Activated gamma-delta T cell (primary cell): Measurements from ENCODE around the gene RGL3.
"Not testable (repeated sequence)": the region's sequence is repeated elsewhere in the genome, so short reads cannot be mapped to it uniquely, and the experiment has no call there.

Experiments
- DNase-seq: peaks from one replicate; lab custom pipeline; 2025; lab: John Stamatoyannopoulos, UW
- total RNA-seq, 2 donors: gene quantifications; one replicate each; lab custom pipeline; 2026; lab: John Stamatoyannopoulos, UW

Gene RGL3
- total RNA-seq, result 0 to 0.09 reads per million in 2 donors

DNA sequence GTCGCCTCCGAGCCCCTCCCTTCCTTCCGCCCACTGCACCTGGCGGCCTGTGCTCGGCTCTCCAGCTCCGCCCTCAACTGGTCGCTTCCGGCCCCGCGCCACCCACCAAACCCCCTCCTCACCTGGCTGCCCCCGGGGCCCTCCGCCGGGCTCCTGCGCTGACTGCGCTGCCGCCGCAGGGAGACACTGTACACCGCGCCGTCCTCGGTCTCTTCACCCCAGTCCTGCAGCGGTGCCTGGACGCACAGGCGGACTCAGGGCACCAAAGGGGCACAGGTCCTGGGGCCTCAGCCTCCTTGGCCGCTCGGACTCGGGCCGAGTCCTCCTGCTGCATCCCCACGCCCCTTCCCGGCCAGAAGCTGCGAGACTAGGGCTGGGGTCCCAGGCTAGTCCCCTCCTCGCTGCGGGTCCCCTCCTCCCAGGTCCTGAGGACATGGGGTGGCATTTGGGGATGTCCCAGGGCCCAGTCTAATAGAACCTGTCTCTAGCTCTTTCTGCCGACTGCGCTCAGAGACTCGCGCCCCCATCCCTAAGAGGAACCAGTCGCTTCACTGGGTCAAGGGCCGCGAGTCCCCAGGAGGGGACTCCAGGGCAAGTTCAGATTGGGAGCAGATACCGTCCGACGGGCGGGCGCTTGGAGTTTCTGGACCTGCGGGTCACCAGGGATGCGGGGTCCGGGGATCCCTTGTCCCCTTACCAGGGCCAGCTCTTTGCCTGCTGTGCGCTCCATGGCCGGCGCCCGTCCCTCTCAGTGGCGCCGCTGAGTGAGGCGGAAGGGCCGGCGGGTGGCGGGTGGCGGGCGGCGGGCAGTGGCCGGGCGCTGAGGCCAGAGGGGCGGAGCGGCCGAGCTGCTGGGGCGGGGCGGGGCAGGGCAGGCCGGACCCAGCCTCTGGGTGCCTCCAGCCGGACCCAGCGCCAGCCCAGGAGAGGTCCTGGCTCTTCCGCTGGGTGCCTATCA lies at the start of gene RGL3:
TSS of gene RGL3 (minus strand) at position 766 of the 958 bp plus-strand sequence. CDS start at position 730, 36 bp downstream.
- DNase-seq, result no peak

GRCh38 chr19:11468266-11468845 lies 49.2 kb upstream of the RGL3 start:
- not testable (repeated sequence) for DNase-seq

GRCh38 chr19:11465600-11465999 lies 46.5 kb upstream of the RGL3 start:
- no peak for DNase-seq

- no peak for DNase-seq
Observed at GRCh38 chr19:11464333-11465265, 45.5 kb upstream of the RGL3 start.

GRCh38 chr19:11463391-11463790 lies 44.3 kb upstream of the RGL3 start:
- no peak for DNase-seq

DNA sequence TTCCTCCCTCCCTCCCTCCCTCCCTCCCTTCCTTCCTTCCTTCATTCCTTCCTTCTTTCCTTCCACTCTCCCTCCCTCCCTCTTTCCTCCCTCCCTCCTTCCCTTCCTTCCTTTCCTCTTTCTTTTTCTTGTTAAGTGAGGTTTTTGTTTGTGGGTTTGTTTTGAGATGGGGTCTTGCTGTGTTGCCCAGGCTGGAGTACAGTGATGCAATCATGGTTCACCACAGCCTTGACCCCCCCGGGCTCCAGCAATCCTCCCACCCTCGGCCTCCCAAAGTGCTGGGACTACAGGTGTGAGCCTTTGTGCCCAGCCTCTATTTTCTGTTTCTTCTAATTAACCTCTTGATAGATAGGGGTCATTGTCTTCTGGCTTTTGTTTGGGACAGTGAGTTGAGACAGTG lies 42.3 kb upstream of the RGL3 start:
- DNase-seq, result no peak

- DNase-seq, result no peak
Observed at GRCh38 chr19:11460207-11460606, 41.1 kb upstream of the RGL3 start.

DNA sequence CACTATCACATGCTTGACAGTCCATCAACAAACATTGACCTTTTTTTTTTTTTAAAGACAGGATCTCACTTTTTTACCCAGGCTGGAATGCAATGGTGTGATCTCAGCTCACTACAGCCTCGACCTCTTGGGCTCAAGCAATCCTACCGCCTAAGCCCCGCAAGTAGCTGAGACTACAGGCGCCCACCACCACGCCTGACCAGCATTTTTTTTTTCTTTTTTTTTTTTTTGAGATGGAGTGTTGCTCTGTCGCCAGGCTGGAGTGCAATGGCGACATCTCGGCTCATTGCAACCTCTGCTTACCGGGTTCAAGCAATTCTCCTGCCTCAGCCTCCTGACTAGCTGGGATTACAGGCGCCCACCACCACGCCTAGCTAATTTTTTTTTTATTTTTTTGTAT lies 39.8 kb upstream of the RGL3 start:
- DNase-seq, result not testable (repeated sequence)

- DNase-seq, result no peak
Observed at GRCh38 chr19:11458236-11458900, 39.3 kb upstream of the RGL3 start.

DNA sequence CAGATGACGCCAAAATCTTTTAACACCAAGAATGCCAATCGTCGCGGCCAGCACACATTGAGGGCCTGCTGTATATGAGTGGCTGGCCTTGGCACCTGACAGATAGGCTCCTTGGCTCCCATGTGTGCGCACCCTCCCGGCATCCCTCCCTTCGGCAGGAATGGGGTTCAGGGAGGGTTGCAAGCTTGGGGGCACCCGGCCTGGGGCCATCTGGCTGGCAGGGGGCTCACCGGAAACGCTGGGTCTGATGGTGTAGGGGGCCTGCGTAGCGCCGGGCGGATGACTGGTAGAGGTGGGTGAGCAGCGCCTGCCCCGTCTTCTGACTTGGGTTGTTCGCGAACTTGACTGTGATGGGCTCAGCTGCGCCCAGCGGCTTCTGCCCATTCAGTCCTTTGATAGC lies 38.7 kb upstream of the RGL3 start:
- no peak for DNase-seq

GRCh38 chr19:11457115-11457514 lies 38.0 kb upstream of the RGL3 start:
- no peak for DNase-seq

DNA sequence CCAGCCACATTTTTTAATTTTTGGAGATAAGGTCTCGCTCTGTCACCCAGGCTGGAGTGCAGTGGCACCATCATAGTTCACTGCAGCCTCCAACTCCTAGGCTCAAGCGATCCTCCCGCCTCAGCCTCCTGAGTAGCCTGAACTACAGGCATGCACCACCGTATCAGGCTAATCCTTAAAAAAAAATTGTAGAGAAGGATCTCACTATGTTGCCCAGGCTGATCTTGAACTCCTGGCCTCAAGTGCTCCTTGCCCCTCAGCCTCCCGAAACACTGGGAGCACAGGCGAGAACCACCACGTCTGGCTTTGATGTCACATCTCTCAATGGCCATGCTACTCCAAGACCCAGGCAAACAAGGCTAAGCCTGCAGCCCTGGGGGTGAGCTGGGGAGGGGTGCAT lies 37.5 kb upstream of the RGL3 start:
- DNase-seq, result no peak

- not testable (repeated sequence) for DNase-seq
Observed at GRCh38 chr19:11455233-11455554, 36.1 kb upstream of the RGL3 start.

DNA sequence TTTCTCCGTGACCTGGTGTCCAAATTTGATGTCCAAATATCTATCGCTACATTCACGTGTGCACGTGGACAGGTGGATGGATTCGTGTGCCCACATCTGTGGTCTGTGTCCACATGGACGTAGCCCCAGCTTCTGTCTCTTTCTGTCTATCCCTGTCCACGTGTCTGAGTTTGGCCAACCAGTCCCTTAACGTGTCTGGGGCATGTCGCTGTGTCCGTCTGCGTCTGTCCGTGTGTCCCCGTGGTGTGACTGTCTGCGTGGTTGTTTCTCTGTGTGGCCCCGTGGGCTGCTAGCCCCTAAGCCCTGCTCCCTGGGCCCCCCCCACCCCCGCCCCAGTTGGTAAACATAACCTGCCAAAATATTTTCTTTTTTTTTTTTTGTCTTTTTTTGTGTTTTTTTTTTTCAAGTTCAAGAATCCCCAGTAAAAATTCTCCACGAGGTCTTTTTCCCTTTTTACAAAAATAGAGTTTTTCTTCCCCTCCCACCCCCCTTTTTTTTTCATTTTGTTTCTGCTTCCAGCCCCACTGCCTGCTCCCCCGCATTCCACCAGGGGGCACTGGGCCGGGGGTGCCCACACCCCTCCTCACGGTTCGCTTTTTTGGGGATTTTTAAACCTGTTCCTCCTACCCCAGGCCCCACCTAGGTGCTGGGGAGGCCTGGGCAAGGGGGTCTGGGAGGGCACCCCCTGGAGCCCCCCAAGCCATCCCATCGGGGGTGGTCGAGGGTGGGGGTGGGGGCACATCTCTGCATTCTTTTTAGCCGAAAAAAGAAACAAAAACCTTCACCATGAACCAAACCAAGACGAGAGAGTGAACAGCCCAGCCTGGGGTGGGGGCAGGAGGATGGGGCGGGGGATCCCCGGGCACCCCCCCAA lies 34.6 kb upstream of the RGL3 start:
- no peak for DNase-seq

DNA sequence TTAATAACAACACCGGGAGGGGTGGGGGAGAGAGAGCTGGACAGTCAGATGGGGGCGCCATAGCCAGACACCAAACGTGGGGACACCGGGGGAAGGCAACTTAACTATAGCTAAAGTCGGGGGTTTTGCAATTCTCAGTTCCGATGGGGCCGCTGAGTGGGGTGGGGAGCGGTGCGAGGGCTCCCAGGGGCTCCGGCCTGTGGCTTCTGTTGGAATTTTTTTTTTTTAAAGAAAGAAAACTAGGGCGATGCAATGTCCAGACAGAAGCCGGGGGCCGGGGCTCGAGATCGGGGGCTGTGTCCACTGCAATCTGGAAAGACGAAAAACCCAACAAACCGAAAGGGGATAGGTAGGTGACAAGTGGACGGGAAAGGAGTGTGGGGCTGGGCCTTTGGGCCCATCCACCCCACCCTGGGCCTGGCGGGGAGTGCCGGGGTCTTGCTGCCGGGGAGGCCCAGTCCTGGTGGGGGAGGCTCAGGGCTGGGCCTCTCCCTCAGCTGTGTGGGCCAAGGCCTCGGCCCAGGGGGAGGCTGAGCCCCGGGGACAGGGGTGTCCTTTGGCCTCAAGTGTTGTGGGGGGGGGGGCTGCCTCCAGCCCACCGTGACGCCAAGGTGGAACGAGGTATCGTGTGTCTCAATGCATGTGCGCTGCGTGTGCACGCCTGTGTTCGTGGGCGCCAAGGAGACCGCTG lies 33.7 kb upstream of the RGL3 start:
- no peak for DNase-seq

GRCh38 chr19:11451871-11452619 lies 32.9 kb upstream of the RGL3 start:
- DNase-seq, result no peak

DNA sequence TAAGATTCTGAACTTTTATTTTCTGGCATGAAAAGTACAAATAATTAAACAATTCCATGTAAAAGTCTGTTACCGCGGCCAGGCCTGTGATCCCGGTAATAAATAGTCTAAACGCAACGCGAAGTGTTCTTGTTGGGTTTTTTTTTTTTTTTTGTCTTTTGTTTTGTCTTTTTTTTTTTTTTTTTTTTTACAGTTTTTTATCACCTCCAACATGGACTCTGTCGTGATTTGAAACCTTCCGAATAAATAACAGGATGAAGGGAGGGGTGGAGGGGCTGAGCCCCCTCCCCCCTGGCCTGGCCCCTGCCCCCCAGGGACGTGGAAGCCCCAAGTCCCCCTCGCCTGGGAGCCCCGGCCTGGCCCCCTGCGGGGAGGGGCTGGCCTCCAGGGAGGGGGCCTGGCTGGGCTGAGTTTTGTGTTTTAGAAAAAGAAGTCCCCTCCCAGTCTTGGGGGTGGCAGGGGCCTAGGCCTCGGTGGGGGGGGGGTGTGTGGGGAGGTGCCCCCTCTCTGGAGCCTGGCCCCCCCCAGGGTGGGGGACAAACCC lies 32.3 kb upstream of the RGL3 start:
- DNase-seq, result no peak

GRCh38 chr19:11450570-11451326 lies 31.6 kb upstream of the RGL3 start:
- DNase-seq, result no peak
